Liver (tissue), 3 donors: Measurements from ENCODE around the gene KISS1.

Source experiments
- CTCF ChIP-seq: fragments of 150-350 bp; IDR thresholded peaks from 2 replicates; pipeline ENCODE4 v1.5.1; 2017; ENCODE audit warnings: improper control_type of control experiment, low read depth, low read length; ENCODE audit not compliant: missing input control
- EGR1 ChIP-seq, 2 donors: IDR thresholded peaks; 2 replicates each; pipeline ENCODE4 v1.6.1; 2016 to 2018; ENCODE audit warnings: antibody characterized with exemption in 2 of 2, low read depth in 2 of 2
- FOXA2 ChIP-seq: IDR thresholded peaks from 2 replicates; pipeline ENCODE4 v1.6.1; 2016; ENCODE audit warnings: antibody characterized with exemption
- GABPA ChIP-seq, 2 donors: IDR thresholded peaks in 1 of 2; conservative IDR thresholded peaks in 1 of 2; 2 replicates each; pipeline ENCODE4 v1.6.1; 2016; ENCODE audit warnings: antibody characterized with exemption in 2 of 2, mild to moderate bottlenecking in 1 of 2, moderate library complexity in 1 of 2
- JUND ChIP-seq, 2 donors: IDR thresholded peaks; 2 replicates each; pipeline ENCODE4 v1.6.1; 2016; ENCODE audit warnings: antibody characterized with exemption in 2 of 2
- MAX ChIP-seq: IDR thresholded peaks from 2 replicates; pipeline ENCODE4 v1.6.1; 2016; ENCODE audit warnings: antibody characterized with exemption
- RAD21 ChIP-seq, 2 donors: IDR thresholded peaks; 2 replicates each; pipeline ENCODE4 v1.6.1; 2016; ENCODE audit warnings: antibody characterized with exemption in 2 of 2, mild to moderate bottlenecking in 2 of 2
- REST ChIP-seq: IDR thresholded peaks from 2 replicates; pipeline ENCODE4 v1.6.1; 2016; ENCODE audit warnings: antibody characterized with exemption, mild to moderate bottlenecking
- SP1 ChIP-seq: IDR thresholded peaks from 2 replicates; pipeline ENCODE4 v1.6.1; 2018; ENCODE audit warnings: antibody characterized with exemption, mild to moderate bottlenecking
- TAF1 ChIP-seq: conservative IDR thresholded peaks from 2 replicates; pipeline ENCODE4 v1.6.1; 2016; ENCODE audit warnings: antibody characterized with exemption, mild to moderate bottlenecking
- YY1 ChIP-seq: IDR thresholded peaks from 2 replicates; pipeline ENCODE4 v1.6.1; 2016; ENCODE audit warnings: antibody characterized with exemption, mild to moderate bottlenecking
- TF ChIP-seq, protein P1 (sequence below): IDR thresholded peaks from 2 replicates; pipeline ENCODE4 v1.6.1; 2016; ENCODE audit warnings: antibody characterized with exemption
- donor health status: healthy.
- donor health status: healthy.

- no peak for TF ChIP-seq CTCF
- no peak for TF ChIP-seq MAX
- TF ChIP-seq YY1: no peak
- no peak for TF ChIP-seq GABPA (IDR thresholded peaks at IDR 0.05 in 1 of 2, conservative IDR thresholded peaks at IDR 0.05 in 1 of 2)
- TF ChIP-seq FOXA2: no peak
- no peak for TF ChIP-seq TAF1
- TF ChIP-seq EGR1 (IDR thresholded peaks at IDR 0.05; ENCODE audit: low read depth in 2 of 2): no peak
- TF ChIP-seq RAD21 (IDR thresholded peaks at IDR 0.05): no peak
- no peak for TF ChIP-seq JUND (IDR thresholded peaks at IDR 0.05)
- no peak for TF ChIP-seq REST
- TF ChIP-seq SP1: no peak
- TF ChIP-seq, protein P1, sequence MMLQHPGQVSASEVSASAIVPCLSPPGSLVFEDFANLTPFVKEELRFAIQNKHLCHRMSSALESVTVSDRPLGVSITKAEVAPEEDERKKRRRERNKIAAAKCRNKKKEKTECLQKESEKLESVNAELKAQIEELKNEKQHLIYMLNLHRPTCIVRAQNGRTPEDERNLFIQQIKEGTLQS: no peak
These were observed 46.6 kb upstream of the KISS1 start for GRCh38 chr1:204242920-204243319.
